Endothelial cell of umbilical vein (primary cell): ENCODE data around the gene ZNF497. TPM values are rescaled to one million over a fixed set of nuclear protein-coding genes. Genes with fewer than 3 reads are reported as not detected.

ENCODE experiments used
- BruUV-seq: library from RNA; stranded (reverse); fragments of 400-500 nt; replicated peaks from 2 replicates; lab custom pipeline; 2021; lab: Mats Ljungman, UMichigan
- CTCF ChIA-PET: fragments of 300-600, 350-600 bp; sonication (Branson Sonifier 250); formaldehyde crosslinking; loops from one replicate; lab custom pipeline; 2021; ENCODE audit warnings: antibody characterized with exemption, inconsistent platforms; lab: Charles Lee
- POLR2A ChIA-PET: fragments of 300-600, 350-600 bp; sonication (Branson Sonifier 250); formaldehyde crosslinking; loops from one replicate; lab custom pipeline; 2021; ENCODE audit warnings: antibody characterized with exemption, inconsistent platforms; lab: Charles Lee
- DNase-seq: peaks from one replicate; pipeline ENCODE4 v3.0.0-alpha.2; 2011; ENCODE audit warnings: low read depth, low spot score
- FAIRE-seq: peaks from 2 replicates; lab custom pipeline; 2011; peaks lifted over from hg19 to GRCh38; lab: Jason Lieb, UNC
- H2AFZ ChIP-seq: 2 replicates; pipeline ENCODE4 v1.6.0; 2012; ENCODE audit warnings: low read depth, low read length, control low read depth, inconsistent platforms
- H3K27ac ChIP-seq: 2 replicates; pipeline ENCODE4 v1.5.1; 2011; ENCODE audit warnings: low read depth, mild to moderate bottlenecking, control low read depth, low read length, moderate library complexity; ENCODE audit not compliant: insufficient read depth
- H3K27me3 ChIP-seq, 2 experiments: 2 replicates each; pipeline versions ENCODE4 v1.6.0 to v1.6.1; 2011; ENCODE audit warnings: low read length in 2 of 2, mixed read lengths in 1 of 2; ENCODE audit not compliant: control insufficient read depth in 2 of 2, insufficient read depth in 2 of 2
- H3K36me3 ChIP-seq, 2 experiments: 2 replicates in 1 of 2; 3 replicates in 1 of 2; pipeline ENCODE4 v1.5.1; 2011; ENCODE audit warnings: low read length in 2 of 2, mild to moderate bottlenecking in 1 of 2, moderate library complexity in 1 of 2; ENCODE audit not compliant: control insufficient read depth in 2 of 2, insufficient read depth in 2 of 2; ENCODE audit errors: extremely low read depth in 1 of 2
- H3K4me1 ChIP-seq: 3 replicates; pipeline ENCODE4 v1.5.1; 2011; ENCODE audit warnings: mild to moderate bottlenecking, low read length; ENCODE audit not compliant: control insufficient read depth, insufficient read depth; ENCODE audit errors: extremely low read depth
- H3K4me2 ChIP-seq: 2 replicates; pipeline ENCODE4 v1.6.1; 2011; ENCODE audit warnings: low read length, control low read depth, mixed read lengths; ENCODE audit not compliant: insufficient read depth
- H3K4me3 ChIP-seq, 3 experiments: fragments of 200-600 bp in 1 of 3; sonication (generic), shearing (Covaris generic) in 1 of 3; replicated peaks in 1 of 3; 2 replicates each; pipeline ENCODE4 v1.5.1; 2011 to 2016; ENCODE audit warnings: control low read depth in 3 of 3, low read length in 3 of 3, mild to moderate bottlenecking in 2 of 3, inconsistent platforms in 1 of 3, low read depth in 1 of 3, moderate library complexity in 1 of 3; ENCODE audit not compliant: insufficient read depth in 1 of 3
- H3K79me2 ChIP-seq: 2 replicates; pipeline ENCODE4 v1.6.0; 2012; ENCODE audit warnings: low read length, inconsistent platforms; ENCODE audit not compliant: control insufficient read depth, insufficient read depth
- H3K9ac ChIP-seq: replicated peaks from 2 replicates; pipeline ENCODE3; 2011; ENCODE audit warnings: low read length, control low read depth; ENCODE audit not compliant: insufficient read depth; ENCODE audit errors: extremely low read depth
- H3K9me1 ChIP-seq: replicated peaks from 3 replicates; pipeline ENCODE4 v1.6.0; 2011; ENCODE audit warnings: mild to moderate bottlenecking, low read length; ENCODE audit not compliant: control insufficient read depth, insufficient read depth; ENCODE audit errors: extremely low read depth
- H3K9me3 ChIP-seq: replicated peaks from 2 replicates; pipeline ENCODE4 v1.5.1; 2012; ENCODE audit warnings: low read length, inconsistent platforms; ENCODE audit not compliant: control insufficient read depth, insufficient read depth
- H4K20me1 ChIP-seq: replicated peaks from 2 replicates; pipeline ENCODE3; 2011; ENCODE audit warnings: mild to moderate bottlenecking, low read length; ENCODE audit not compliant: control insufficient read depth, insufficient read depth; ENCODE audit errors: extremely low read depth
- EZH2 ChIP-seq: IDR thresholded peaks from 2 replicates; pipeline ENCODE4 v1.6.1; 2012; ENCODE audit warnings: borderline replicate concordance, low read depth, mild to moderate bottlenecking, moderate library complexity, low read length, inconsistent platforms; ENCODE audit not compliant: severe bottlenecking
- FOS ChIP-seq: IDR thresholded peaks from 2 replicates; pipeline ENCODE4 v1.6.1; 2011; ENCODE audit warnings: mild to moderate bottlenecking, low read length, moderate library complexity, borderline replicate concordance; ENCODE audit not compliant: insufficient read depth
- GATA2 ChIP-seq: IDR thresholded peaks from 2 replicates; pipeline ENCODE4 v1.7.0; 2011; ENCODE audit warnings: low read depth, mild to moderate bottlenecking, moderate library complexity, mixed read lengths, low read length; ENCODE audit not compliant: insufficient read length, insufficient read depth
- MYC ChIP-seq: IDR thresholded peaks from one replicate; pipeline ENCODE4 v1.6.1; 2011; ENCODE audit warnings: mild to moderate bottlenecking, low read depth, low read length
- POLR2A ChIP-seq: IDR thresholded peaks from 2 replicates; pipeline ENCODE4 v1.6.1; 2012; ENCODE audit warnings: low read depth, mild to moderate bottlenecking, control low read depth, low read length
- POLR2AphosphoS5 ChIP-seq: IDR thresholded peaks from 2 replicates; pipeline ENCODE4 v1.6.1; 2012; ENCODE audit warnings: low read depth, mild to moderate bottlenecking, control low read depth, low read length, moderate library complexity; ENCODE audit not compliant: insufficient read depth
- dilution Hi-C: fragments of 300-500 bp; cut with MboI; formaldehyde crosslinking; loops from one replicate; pipeline ENCODE4 v1.15.0; 2019; ENCODE audit warnings: low sequenced_read_pairs; ENCODE audit not compliant: extremely low pct_ligation_motif_present
- intact Hi-C: fragments of 100-400 bp; cut with micrococcal nuclease; formaldehyde crosslinking; loops from one replicate; pipeline ENCODE4 v1.10.0; 2022
- microRNA-seq: library from miRNA; unstranded; fragments of <30 nt; microRNA quantifications from one replicate; pipeline ENCODE4 v1.2.0, GENCODE V29; 2021; ENCODE audit warnings: borderline number of aligned reads, borderline replicate concordance
- polyA plus RNA-seq, 4 experiments: library from polyadenylated mRNA; depleted of rRNA in 3 of 4; stranded (reverse) in 3 of 4; unstranded in 1 of 4; fragments of >200 nt; gene quantifications; 2 replicates each; pipeline versions ENCODE4 v1.2.1 to v1.2.3, GENCODE V29; 2011 to 2012; ENCODE audit warnings: missing spikeins in 1 of 4
- small RNA-seq: library from RNA; depleted of rRNA; stranded (forward); fragments of <200 nt; gene quantifications from one replicate; pipeline ENCODE3, GENCODE V24; 2012; ENCODE audit warnings: low replicate concordance, low read depth; ENCODE audit not compliant: insufficient read depth, insufficient read length
- total RNA-seq: library from RNA; stranded (reverse); gene quantifications from 2 replicates; pipeline ENCODE4 v1.2.3, GENCODE V29; 2021
- TF ChIP-seq, protein P1 (sequence below): IDR thresholded peaks from 2 replicates; pipeline ENCODE4 v1.6.1; 2011; ENCODE audit not compliant: insufficient read depth, insufficient read length

Gene ZNF497
- total and polyA plus RNA-seq, 2 donors (not counting 3 experiments of a cell fraction or from before 2014, with no cell fraction given), result 0.40 to 1.3 TPM

DNA sequence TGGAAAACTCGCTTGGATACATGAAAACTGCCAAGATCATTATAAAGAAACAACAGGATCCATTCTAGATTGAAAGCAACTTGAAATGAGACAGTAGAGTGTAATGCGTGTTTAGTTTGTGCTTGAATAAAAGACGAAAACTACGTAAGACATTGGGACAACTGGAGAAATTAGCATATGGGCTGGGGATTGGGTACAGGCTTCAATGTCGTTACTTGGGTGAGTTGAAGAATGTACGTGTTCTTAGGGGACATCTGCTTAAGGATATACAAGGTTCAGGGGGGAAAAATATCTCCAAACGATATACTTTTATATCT is 57.8 kb downstream of the ZNF497 start:
- H4K20me1 ChIP-seq, result no peaks in the 10 kb centered on the region
- FAIRE-seq (no peak), DNase-seq (no peak)
- H2AFZ ChIP-seq, result peak overlapping the region; percentile 79
- peaks cover 9% of the 10 kb centered on the region for H3K4me1 ChIP-seq
- H3K9me3 ChIP-seq, result no peaks in the 10 kb centered on the region
- H3K27ac ChIP-seq, result peak overlapping the region; percentile 95
- no peaks in the 10 kb centered on the region for H3K27me3 ChIP-seq
- H3K36me3 ChIP-seq, result peaks cover 0 to 9% of the 10 kb centered on the region in 2 experiments
- TF ChIP-seq, protein P1, sequence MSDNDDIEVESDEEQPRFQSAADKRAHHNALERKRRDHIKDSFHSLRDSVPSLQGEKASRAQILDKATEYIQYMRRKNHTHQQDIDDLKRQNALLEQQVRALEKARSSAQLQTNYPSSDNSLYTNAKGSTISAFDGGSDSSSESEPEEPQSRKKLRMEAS, result no peak
- TF ChIP-seq POLR2AphosphoS5 (no peak), GATA2 (no peak), FOS (no peak), POLR2A (no peak), EZH2 (no peak), MYC (no peak)
- no TSS peak for BruUV-seq
- peaks cover 7% of the 10 kb centered on the region for H3K79me2 ChIP-seq
- H3K4me3 ChIP-seq, result peak overlapping the region; percentile 40 to 68 (median 49)
- H3K9me1 ChIP-seq, result no peaks in the 10 kb centered on the region
- CTCF ChIA-PET, result interaction anchor here (0.6 kb wide), 1 partner anchor 76 kb away, joined by 3 read pairs; no protein-coding TSS in a partner anchor
- peak overlapping the region; percentile 66 for H3K9ac ChIP-seq
- POLR2A ChIA-PET, result interaction anchor here (0.7 to 1.0 kb wide), 2 partner anchors 26 to 77 kb away, joined by 3 to 5 read pairs; partner anchors contain the start of genes ZNF544 and ZNF8
- H3K4me2 ChIP-seq, result peak overlapping the region; percentile 90
- dilution Hi-C loops (no loop called here), intact Hi-C loops (loop anchor here (1.0 to 2.0 kb wide), 5 partner anchors 22 to 76 kb away; partner anchors contain the start of genes ZNF497, ZNF544, ZNF837 and ZSCAN22)

Small RNA genes lying within 50 kb of the gene (microRNA-seq; reads per million reads assigned to microRNA genes)
- gene MIR4754 (not detected), gene MIR6806 (not detected)

Small RNA genes lying within 50 kb of the gene (small RNA-seq; reads per million reads assigned to genes)
- gene MIR4754 (not detected), gene MIR6806 (not detected), gene RNA5SP473 (not detected)

Other genes with a start within 250 kb of the ZNF497 start
- gene ZNF329, start 212.0 kb downstream of the ZNF497 start, total RNA-seq, result 4.9 and 5.3 TPM in 2 replicates
- 2.7 and 3.0 TPM in 2 replicates for gene ZNF329, start 212.0 kb downstream of the ZNF497 start, polyA plus RNA-seq
- 18.3 and 18.8 TPM in 2 replicates for gene ZNF274, start 179.7 kb downstream of the ZNF497 start, total RNA-seq
- 9.1 and 10.1 TPM in 2 replicates for gene ZNF274, start 179.7 kb downstream of the ZNF497 start, polyA plus RNA-seq
- gene ZNF544, start 133.8 kb downstream of the ZNF497 start, total RNA-seq, result 39.3 and 45.4 TPM in 2 replicates
- gene ZNF544, start 133.8 kb downstream of the ZNF497 start, polyA plus RNA-seq, result 33.4 and 36.1 TPM in 2 replicates
- gene ZNF8, start 83.8 kb downstream of the ZNF497 start, total RNA-seq, result 6.3 and 6.8 TPM in 2 replicates
- gene ZNF8, start 83.8 kb downstream of the ZNF497 start, polyA plus RNA-seq, result 3.7 and 4.0 TPM in 2 replicates
- 25.8 and 28.4 TPM in 2 replicates for gene ERVK3-1, start 57.4 kb downstream of the ZNF497 start, total RNA-seq
- 25.9 and 29.3 TPM in 2 replicates for gene ERVK3-1, start 57.4 kb downstream of the ZNF497 start, polyA plus RNA-seq
- gene ZSCAN22, start 35.8 kb downstream of the ZNF497 start, total RNA-seq, result 3.6 and 3.7 TPM in 2 replicates
- 3.6 and 3.9 TPM in 2 replicates for gene ZSCAN22, start 35.8 kb downstream of the ZNF497 start, polyA plus RNA-seq
- gene A1BG, start 9.3 kb downstream of the ZNF497 start, total RNA-seq, result 0.85 and 2.3 TPM in 2 replicates
- gene A1BG, start 9.3 kb downstream of the ZNF497 start, polyA plus RNA-seq, result 3.7 and 6.2 TPM in 2 replicates
- 1.4 and 1.7 TPM in 2 replicates for gene ZNF837, start 18.3 kb upstream of the ZNF497 start, total RNA-seq
- gene ZNF837, start 18.3 kb upstream of the ZNF497 start, polyA plus RNA-seq, result 1.6 and 2.8 TPM in 2 replicates
- 945 and 993 TPM in 2 replicates for gene RPS5, start 24.5 kb upstream of the ZNF497 start, total RNA-seq
- gene RPS5, start 24.5 kb upstream of the ZNF497 start, polyA plus RNA-seq, result 3,430 and 4,008 TPM in 2 replicates
- 0.58 TPM in 1 of 2 replicates, not detected in the other for gene RNF225, start 32.9 kb upstream of the ZNF497 start, total RNA-seq
- gene RNF225, start 32.9 kb upstream of the ZNF497 start, polyA plus RNA-seq, result not detected in 2 replicates
- gene ZNF584, start 45.9 kb upstream of the ZNF497 start, total RNA-seq, result 12.4 and 12.6 TPM in 2 replicates
- gene ZNF584, start 45.9 kb upstream of the ZNF497 start, polyA plus RNA-seq, result 5.9 and 6.1 TPM in 2 replicates
- 4.1 and 4.2 TPM in 2 replicates for gene ZNF132, start 77.4 kb upstream of the ZNF497 start, total RNA-seq
- gene ZNF132, start 77.4 kb upstream of the ZNF497 start, polyA plus RNA-seq, result 0.54 and 0.62 TPM in 2 replicates
- gene ZNF324B, start 88.9 kb upstream of the ZNF497 start, total RNA-seq, result 6.3 and 6.9 TPM in 2 replicates
- 3.4 and 3.5 TPM in 2 replicates for gene ZNF324B, start 88.9 kb upstream of the ZNF497 start, polyA plus RNA-seq
- gene ZNF324, start 104.3 kb upstream of the ZNF497 start, total RNA-seq, result 7.1 and 8.7 TPM in 2 replicates
- gene ZNF324, start 104.3 kb upstream of the ZNF497 start, polyA plus RNA-seq, result 6.4 and 8.8 TPM in 2 replicates
- gene ZNF446, start 113.6 kb upstream of the ZNF497 start, total RNA-seq, result 6.6 and 7.0 TPM in 2 replicates
- gene ZNF446, start 113.6 kb upstream of the ZNF497 start, polyA plus RNA-seq, result 8.3 and 11.2 TPM in 2 replicates
- gene SLC27A5, start 149.2 kb upstream of the ZNF497 start, total RNA-seq, result 6.1 and 7.1 TPM in 2 replicates
- 12.1 and 16.0 TPM in 2 replicates for gene SLC27A5, start 149.2 kb upstream of the ZNF497 start, polyA plus RNA-seq
- 21.8 TPM in 2 replicates for gene ZBTB45, start 157.1 kb upstream of the ZNF497 start, total RNA-seq
- 17.8 and 25.3 TPM in 2 replicates for gene ZBTB45, start 157.1 kb upstream of the ZNF497 start, polyA plus RNA-seq
- gene TRIM28, start 181.3 kb upstream of the ZNF497 start, total RNA-seq, result 377 and 429 TPM in 2 replicates
- 521 and 593 TPM in 2 replicates for gene TRIM28, start 181.3 kb upstream of the ZNF497 start, polyA plus RNA-seq
- gene CHMP2A, start 192.4 kb upstream of the ZNF497 start, total RNA-seq, result 96.8 and 105 TPM in 2 replicates
- 126 and 150 TPM in 2 replicates for gene CHMP2A, start 192.4 kb upstream of the ZNF497 start, polyA plus RNA-seq
- gene UBE2M, start 195.9 kb upstream of the ZNF497 start, total RNA-seq, result 102 and 106 TPM in 2 replicates
- 86.6 and 87.8 TPM in 2 replicates for gene UBE2M, start 195.9 kb upstream of the ZNF497 start, polyA plus RNA-seq
- gene MZF1, start 210.6 kb upstream of the ZNF497 start, total RNA-seq, result 18.8 and 26.4 TPM in 2 replicates
- gene MZF1, start 210.6 kb upstream of the ZNF497 start, polyA plus RNA-seq, result 30.8 and 39.1 TPM in 2 replicates